ENCODE measurements around the gene NUP42.

DNA sequence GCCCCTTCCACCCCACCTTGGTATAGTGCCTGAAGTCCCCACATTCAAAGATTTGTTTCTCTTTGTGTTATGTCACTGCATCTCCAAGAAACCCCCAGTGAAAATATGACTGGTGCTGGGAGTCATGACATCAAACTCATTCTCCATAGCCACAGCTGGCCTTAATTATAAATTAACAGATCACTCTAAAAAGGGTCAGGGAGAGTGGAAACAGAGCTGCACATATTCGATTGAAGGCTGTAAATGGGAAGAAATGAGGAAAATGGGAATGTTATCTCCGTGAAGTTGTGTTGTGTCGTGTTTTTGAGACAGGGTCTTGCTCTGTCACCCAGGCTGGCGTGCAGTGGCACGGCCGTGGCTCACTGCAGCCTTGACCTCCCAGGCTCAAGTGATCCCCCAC lies 24.2 kb upstream of the NUP42 start:
- no peak for TF ChIP-seq YY1 (IDR thresholded peaks at IDR 0.05; ENCODE audit: low read depth)
- TF ChIP-seq, protein P1, sequence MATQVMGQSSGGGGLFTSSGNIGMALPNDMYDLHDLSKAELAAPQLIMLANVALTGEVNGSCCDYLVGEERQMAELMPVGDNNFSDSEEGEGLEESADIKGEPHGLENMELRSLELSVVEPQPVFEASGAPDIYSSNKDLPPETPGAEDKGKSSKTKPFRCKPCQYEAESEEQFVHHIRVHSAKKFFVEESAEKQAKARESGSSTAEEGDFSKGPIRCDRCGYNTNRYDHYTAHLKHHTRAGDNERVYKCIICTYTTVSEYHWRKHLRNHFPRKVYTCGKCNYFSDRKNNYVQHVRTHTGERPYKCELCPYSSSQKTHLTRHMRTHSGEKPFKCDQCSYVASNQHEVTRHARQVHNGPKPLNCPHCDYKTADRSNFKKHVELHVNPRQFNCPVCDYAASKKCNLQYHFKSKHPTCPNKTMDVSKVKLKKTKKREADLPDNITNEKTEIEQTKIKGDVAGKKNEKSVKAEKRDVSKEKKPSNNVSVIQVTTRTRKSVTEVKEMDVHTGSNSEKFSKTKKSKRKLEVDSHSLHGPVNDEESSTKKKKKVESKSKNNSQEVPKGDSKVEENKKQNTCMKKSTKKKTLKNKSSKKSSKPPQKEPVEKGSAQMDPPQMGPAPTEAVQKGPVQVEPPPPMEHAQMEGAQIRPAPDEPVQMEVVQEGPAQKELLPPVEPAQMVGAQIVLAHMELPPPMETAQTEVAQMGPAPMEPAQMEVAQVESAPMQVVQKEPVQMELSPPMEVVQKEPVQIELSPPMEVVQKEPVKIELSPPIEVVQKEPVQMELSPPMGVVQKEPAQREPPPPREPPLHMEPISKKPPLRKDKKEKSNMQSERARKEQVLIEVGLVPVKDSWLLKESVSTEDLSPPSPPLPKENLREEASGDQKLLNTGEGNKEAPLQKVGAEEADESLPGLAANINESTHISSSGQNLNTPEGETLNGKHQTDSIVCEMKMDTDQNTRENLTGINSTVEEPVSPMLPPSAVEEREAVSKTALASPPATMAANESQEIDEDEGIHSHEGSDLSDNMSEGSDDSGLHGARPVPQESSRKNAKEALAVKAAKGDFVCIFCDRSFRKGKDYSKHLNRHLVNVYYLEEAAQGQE (IDR thresholded peaks at IDR 0.05; ENCODE audit: low read depth) = no peak
- no peak for TF ChIP-seq TCF12 (IDR thresholded peaks at IDR 0.05; ENCODE audit: low read depth)
- no peak for TF ChIP-seq FOXM1 (IDR thresholded peaks at IDR 0.05; ENCODE audit: borderline replicate concordance, low read depth)
- no peak for TF ChIP-seq TAF1 (IDR thresholded peaks at IDR 0.05; ENCODE audit: low read depth)
- TF ChIP-seq EP300 (IDR thresholded peaks at IDR 0.05; ENCODE audit: borderline replicate concordance) = no peak
